ENCODE data around the gene HIKESHI.

Gene HIKESHI

DNA sequence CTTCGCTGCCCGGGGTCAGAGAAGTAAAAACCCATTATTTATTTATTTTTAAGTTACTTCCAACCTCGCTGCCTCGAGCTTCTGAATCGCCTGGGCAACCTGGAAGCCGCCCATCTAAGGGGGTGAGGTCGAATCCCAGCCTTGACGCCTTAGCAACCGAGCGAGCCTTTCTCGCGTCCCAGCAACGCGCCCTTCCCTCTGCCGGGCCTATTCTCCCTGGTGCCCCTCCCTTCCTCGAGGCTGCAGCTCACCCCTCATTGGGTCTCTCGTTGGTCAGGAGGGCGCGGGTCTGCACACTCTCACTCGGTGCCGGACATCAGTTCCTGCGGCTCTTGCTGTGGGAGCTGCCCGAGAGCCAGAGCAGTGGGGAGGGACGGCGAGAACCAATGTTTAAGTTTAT is 72.5 kb downstream of the HIKESHI start, which contains the start of gene CCDC81:
Gene CCDC81 (plus strand): TSS at position 302 of the 400 bp plus-strand sequence. CDS start 277 bp downstream, outside the sequence.
- DNase-seq (ENCODE audit: low spot score) = no peak

DNA sequence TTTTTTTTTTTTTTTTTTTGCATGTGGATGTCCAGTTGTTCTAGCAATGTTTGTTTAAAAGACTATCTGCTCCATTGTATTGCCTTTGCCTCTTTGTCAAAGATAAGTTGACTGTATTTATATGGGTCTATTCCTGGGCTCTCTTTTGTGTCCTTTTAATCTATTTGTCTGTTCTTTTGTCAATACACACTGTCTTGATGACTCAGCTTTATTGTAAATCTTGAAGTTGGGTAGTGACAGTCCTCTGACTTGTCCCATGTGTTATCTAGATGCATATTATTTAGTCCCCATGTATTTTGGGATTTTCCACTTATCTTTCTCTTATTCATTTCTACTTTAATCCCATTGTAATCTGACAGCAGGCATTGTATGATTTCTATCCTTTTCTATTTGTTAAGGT is 75.9 kb downstream of the HIKESHI start:
- no peak for DNase-seq (ENCODE audit: low spot score)

DNA sequence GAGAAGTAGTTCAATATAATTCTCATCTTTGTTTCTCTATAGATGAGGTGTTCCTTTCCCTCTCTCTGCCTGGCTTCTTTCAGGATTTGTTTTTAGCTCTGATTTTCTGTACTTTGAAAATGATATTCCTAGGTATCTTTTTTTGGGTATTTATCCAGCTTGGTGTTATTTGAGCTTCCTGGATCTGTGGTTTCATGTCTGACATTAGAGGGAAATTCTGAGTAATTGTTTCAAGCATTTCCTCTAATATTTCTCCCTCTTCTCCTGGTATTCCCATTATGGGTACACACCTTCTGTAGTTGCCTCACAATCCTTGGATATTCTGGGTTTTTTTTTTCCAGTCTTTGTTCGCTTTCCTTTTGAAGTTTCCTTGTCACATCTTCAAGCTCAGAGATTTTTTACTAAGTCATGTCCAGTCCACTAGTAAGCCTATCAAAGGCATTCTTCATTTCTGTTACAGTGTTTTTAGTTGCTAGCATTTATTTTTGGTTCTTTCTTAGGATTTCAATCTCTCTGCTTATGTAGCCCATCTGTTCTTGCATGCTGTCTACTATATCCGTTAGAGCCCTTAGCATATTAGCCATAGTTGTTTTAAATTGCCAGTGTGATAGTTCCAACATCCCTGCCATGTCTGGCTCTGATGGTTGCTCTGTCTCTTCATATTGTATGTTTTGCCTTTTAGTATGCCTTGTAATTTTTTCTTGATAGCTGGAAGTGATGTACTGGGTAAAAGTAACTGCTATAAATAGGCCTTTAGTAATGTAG is 78.4 kb downstream of the HIKESHI start:
- no peak for DNase-seq (ENCODE audit: low spot score)

DNA sequence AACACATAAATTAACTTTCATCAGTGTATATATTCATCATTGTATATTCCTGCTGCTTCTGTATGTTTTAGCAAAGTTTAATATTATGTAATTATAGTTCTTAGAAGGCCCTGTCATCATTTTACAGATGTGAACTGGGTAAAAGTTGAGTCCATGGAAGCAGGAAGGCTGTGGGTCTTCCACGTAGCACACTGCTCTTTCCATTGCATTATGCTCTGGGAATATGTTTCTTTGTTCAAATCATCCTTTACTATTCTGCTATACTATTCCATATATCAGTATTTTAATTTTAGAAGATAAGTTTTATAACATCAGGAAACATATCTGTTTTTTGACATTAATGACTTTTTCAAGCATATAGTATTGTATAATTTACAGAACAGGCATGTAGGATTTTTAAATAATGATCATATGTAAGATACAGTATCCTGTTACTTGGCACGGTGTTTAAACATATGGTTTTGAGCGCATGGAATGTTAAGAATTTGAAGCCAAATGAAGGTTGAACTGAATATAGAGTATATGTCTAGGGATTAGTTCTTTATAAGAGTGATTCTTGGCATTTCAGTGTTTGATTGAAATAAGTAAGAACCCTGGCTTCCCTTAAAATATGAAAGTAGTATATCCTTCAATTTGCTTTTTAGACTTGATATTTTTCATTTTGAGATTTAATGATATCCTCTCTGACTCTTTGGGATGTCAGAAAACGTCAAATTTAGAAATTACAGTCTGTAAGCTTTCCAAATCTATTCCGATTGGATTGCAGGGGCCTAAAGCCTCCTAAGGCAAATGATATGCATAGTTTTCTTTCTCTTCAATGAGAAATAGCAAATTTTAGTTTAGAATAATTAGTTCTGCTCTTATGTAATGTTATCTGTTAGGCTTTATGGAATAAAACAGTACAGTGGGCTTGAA is 81.3 kb downstream of the HIKESHI start:
- no peak for DNase-seq (ENCODE audit: low spot score)

DNA sequence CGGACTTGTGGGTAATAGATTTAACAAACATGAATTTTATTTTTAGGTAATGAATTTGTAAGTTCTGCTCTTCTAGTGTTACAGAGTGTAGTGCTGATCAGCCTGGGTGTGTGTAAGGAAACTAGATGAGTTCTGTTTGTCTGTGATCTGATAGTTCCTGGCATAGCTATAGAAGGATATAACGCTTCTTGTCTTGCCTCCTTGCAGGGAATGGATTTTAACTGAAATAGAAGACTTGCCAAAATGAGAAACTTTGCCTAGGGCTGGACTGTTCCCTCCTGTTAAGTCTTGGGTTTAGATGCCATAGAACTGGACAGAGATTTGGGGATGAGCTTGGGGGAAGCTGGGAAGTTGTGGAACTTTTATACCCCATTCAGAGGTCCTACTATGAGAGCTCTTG is 84.2 kb downstream of the HIKESHI start:
- no peak for DNase-seq (ENCODE audit: low spot score)

DNA sequence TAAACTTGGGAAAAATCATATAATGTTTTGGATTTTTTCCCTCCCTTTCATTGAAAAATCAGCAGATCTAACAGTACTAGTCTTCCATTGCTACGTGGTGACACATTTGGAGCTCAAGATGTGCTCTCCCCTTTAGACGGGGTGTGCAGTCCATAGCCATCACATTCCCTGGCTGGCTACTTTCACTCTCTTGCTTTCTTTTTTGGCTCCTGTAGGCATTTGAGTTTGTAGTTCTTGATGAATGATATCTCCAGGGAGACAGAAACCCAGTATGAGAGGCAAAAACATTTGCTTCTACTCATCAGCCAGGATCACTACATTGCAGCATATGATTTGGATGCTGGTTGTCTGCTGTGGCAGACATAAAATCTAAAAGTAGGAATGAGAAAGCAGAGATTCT is 84.7 kb downstream of the HIKESHI start:
- no peak for DNase-seq (ENCODE audit: low spot score)

DNA sequence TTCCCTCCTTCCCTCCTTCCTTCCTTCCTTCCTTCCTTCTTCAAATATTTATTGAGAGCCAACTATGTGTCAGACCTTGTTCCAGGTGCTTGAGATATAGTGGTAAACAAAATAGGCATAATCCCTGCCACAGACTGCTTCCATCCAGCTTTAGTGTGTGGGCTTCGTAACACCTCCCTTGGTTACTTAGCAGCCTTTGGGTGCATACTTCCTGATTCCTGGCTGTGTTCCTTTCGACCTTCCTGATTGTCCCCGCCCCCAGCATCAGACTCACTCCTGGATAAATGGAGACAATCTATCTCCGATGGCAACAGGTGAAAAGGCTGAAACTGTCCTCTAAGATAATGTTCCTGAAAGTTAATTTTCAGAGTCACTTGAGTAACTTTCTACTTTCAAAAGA is 86.2 kb downstream of the HIKESHI start:
- DNase-seq (ENCODE audit: low spot score) = no peak

DNA sequence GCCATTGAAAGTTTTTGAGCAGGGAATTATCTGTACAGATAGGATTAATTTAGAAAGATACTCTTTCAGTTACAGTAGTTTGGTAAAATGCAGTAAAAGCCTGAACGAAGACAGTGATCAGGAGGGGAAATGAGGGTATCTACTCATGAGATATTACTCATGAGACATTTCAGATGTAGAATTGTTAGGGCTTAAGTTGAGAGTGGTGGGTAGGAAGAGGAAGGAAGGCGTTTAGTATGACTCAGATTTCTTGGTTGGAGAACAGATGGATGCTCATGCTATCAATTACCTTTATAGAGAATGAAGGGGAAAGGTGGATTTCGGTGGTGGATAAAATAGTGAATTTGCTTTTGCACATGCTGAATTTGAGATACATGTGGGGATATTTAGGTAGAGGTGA is 88.4 kb downstream of the HIKESHI start:
- no peak for DNase-seq (ENCODE audit: low spot score)

DNA sequence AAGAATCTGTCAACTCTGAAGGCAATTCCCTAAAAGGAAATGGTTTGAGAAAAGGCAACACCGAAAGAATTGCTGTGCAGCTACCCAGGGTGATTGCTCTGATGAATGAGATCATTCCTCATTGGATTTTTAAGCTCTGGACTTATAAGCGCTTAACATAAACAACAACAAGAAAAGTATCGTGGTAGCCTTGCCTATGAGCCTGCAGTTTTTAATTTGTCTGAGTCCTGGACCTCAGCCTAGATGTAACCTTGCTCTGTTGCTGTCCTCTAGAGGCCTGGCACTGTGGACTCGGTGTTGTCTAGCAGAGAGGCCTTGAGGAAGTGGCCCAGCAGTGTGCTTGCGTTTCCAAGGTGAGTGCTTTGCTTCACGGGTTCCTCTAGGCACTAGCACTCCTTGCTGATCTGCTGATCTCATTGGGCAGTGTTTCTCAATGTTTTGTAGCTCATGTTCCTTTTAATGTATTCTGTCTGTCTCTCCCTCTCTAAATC is 93.1 kb downstream of the HIKESHI start:
- DNase-seq (ENCODE audit: low spot score) = no peak

Small RNA genes lying within 50 kb of the gene (small RNA-seq; reads per million reads assigned to genes)
- gene RN7SL225P = 0.03 to 0.67 reads per million in 2 experiments

Data from SK-N-DZ (cell line).